ENCODE measurements around the gene TCF7L1. TPM values are rescaled to one million over a fixed set of nuclear protein-coding genes. Genes with fewer than 3 reads are reported as not detected.

The TCF7L1 gene
- total RNA-seq, 2 donors from 2014 or later = 71.9 to 73.3 TPM

DNA sequence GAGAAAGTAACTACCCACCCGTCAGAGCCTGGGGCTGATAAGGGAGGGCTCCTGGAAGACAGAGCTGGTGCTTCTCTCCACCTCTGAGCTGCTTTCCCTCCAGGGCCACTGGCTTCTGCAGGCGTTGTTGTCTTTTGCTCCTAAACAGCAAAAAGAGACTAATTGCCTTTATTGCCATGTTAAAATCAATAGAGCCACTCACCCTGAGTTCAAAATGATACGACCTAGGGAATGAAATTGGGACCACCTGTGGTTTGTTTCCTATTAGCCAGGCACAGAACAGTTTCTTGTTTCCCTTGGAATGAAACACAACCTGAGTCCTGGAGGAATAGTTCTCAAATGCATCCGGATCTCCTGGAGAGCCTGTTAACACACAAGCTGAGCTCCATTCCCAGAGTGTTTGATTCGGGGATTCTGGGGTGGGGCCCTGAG lies 45.8 kb downstream of the TCF7L1 start:
- DNase-seq = peak; percentile 81
- Mint-ChIP-seq H3K36me3 (ENCODE audit: low read depth) (peaks cover 23% of the 10 kb centered on the region), H3K4me3 (peak overlapping the region; percentile 6), H3K27ac (peak overlapping the region; percentile 61), H3K9me3 (no peaks in the 10 kb centered on the region), H3K4me1 (peaks cover 86% of the 10 kb centered on the region), H3K27me3 (ENCODE audit: insufficient read depth) (no peaks in the 10 kb centered on the region)
- H3K4me1 ChIP-seq (ENCODE audit: control insufficient read depth, insufficient read depth, low read length) = peaks cover 37% of the 10 kb centered on the region
- 14 to 22% methylated on average over 5 of the region's 5 CpGs for WGBS, 2 experiments (ENCODE audit: insufficient coverage in 1 of 2, insufficient read length in 1 of 2)
- peaks cover 20% of the 10 kb centered on the region for H3K36me3 ChIP-seq (ENCODE audit: control insufficient read depth, insufficient read depth, low read length)
- H3K27ac ChIP-seq (ENCODE audit: low read depth, low read length) = no peak overlapping the region
- no peaks in the 10 kb centered on the region for H3K9me3 ChIP-seq (ENCODE audit: control insufficient read depth, low read length)
- no peak overlapping the region for H3K4me3 ChIP-seq (ENCODE audit: low read length)
- H3K27me3 ChIP-seq (ENCODE audit: control insufficient read depth, insufficient read depth, low read length, poor library complexity, severe bottlenecking) = no peaks in the 10 kb centered on the region
- no peak for TF ChIP-seq CTCF (conservative IDR thresholded peaks at IDR 0.05)
- H3K9ac ChIP-seq (ENCODE audit: extremely low read depth, low read length, poor library complexity, severe bottlenecking) = no peak overlapping the region

- Mint-ChIP-seq H3K27ac (peak overlapping the region; percentile 61), H3K4me3 (no peak overlapping the region)
These were observed 46.3 kb downstream of the TCF7L1 start for GRCh38 chr2:85179541-85179940.

GRCh38 chr2:85180322-85181133 lies 47.3 kb downstream of the TCF7L1 start:
- H3K4me3 Mint-ChIP-seq = no peak overlapping the region
- no peak overlapping the region for H3K27ac ChIP-seq (ENCODE audit: low read depth, low read length)

More at GRCh38 chr2:85179541-85179940, 46.3 kb downstream of the TCF7L1 start:
- Mint-ChIP-seq H3K4me1 (peaks cover 86% of the 10 kb centered on the region), H3K9me3 (no peaks in the 10 kb centered on the region), H3K36me3 (ENCODE audit: low read depth) (peaks cover 23% of the 10 kb centered on the region), H3K27me3 (ENCODE audit: insufficient read depth) (no peaks in the 10 kb centered on the region)
- TF ChIP-seq CTCF (conservative IDR thresholded peaks at IDR 0.05) = no peak
- no peaks in the 10 kb centered on the region for H3K9me3 ChIP-seq (ENCODE audit: control insufficient read depth, low read length)
- peaks cover 37% of the 10 kb centered on the region for H3K4me1 ChIP-seq (ENCODE audit: control insufficient read depth, insufficient read depth, low read length)
- peak; percentile 85 for DNase-seq
- no peak overlapping the region for H3K9ac ChIP-seq (ENCODE audit: extremely low read depth, low read length, poor library complexity, severe bottlenecking)
- WGBS, 2 experiments (ENCODE audit: insufficient coverage in 1 of 2, insufficient read length in 1 of 2) = 20 to 29% methylated on average over 1 to 3 of the region's 3 CpGs
- H3K36me3 ChIP-seq (ENCODE audit: control insufficient read depth, insufficient read depth, low read length) = peaks cover 15% of the 10 kb centered on the region
- H3K27me3 ChIP-seq (ENCODE audit: control insufficient read depth, insufficient read depth, low read length, poor library complexity, severe bottlenecking) = no peaks in the 10 kb centered on the region
- H3K4me3 ChIP-seq (ENCODE audit: low read length) = peak overlapping the region; percentile 30
- no peak overlapping the region for H3K27ac ChIP-seq (ENCODE audit: low read depth, low read length)

More at GRCh38 chr2:85180322-85181133, 47.3 kb downstream of the TCF7L1 start:
- Mint-ChIP-seq H3K27me3 (ENCODE audit: insufficient read depth) (no peaks in the 10 kb centered on the region), H3K27ac (peak overlapping the region; percentile 61), H3K4me1 (peaks cover 85% of the 10 kb centered on the region), H3K36me3 (ENCODE audit: low read depth) (peaks cover 31% of the 10 kb centered on the region), H3K9me3 (no peaks in the 10 kb centered on the region)
- peaks cover 32% of the 10 kb centered on the region for H3K4me1 ChIP-seq (ENCODE audit: control insufficient read depth, insufficient read depth, low read length)
- 92% methylated on average over 10 to 12 of the region's 12 CpGs for WGBS, 2 experiments (ENCODE audit: insufficient coverage in 1 of 2, insufficient read length in 1 of 2)
- no peaks in the 10 kb centered on the region for H3K9me3 ChIP-seq (ENCODE audit: control insufficient read depth, low read length)
- H3K4me3 ChIP-seq (ENCODE audit: low read length) = no peak overlapping the region
- no peak for TF ChIP-seq CTCF (conservative IDR thresholded peaks at IDR 0.05)
- peaks cover 15% of the 10 kb centered on the region for H3K36me3 ChIP-seq (ENCODE audit: control insufficient read depth, insufficient read depth, low read length)
- H3K27me3 ChIP-seq (ENCODE audit: control insufficient read depth, insufficient read depth, low read length, poor library complexity, severe bottlenecking) = no peaks in the 10 kb centered on the region
- DNase-seq = no peak
- H3K9ac ChIP-seq (ENCODE audit: extremely low read depth, low read length, poor library complexity, severe bottlenecking) = no peak overlapping the region

All from endodermal cell (in vitro differentiated cells).